HG03095 (cell line): Measurements from ENCODE around the gene ZDHHC11.
"Not testable (repeated sequence)": the region's sequence is repeated elsewhere in the genome, so short reads cannot be mapped to it uniquely, and the experiment has no call there.

Source experiments
- ATAC-seq: cut with Tn5 transposase; IDR thresholded peaks from one replicate; pipeline ENCODE4 v1.9.1; 2021; ENCODE audit warnings: moderate library complexity; ENCODE audit not compliant: unreplicated experiment

Gene ZDHHC11

GRCh38 chr5:880816-881550 lies 30.2 kb upstream of the ZDHHC11 start:
- ATAC-seq = no peak

GRCh38 chr5:878677-879076 lies 27.9 kb upstream of the ZDHHC11 start:
- ATAC-seq = not testable (repeated sequence)

DNA sequence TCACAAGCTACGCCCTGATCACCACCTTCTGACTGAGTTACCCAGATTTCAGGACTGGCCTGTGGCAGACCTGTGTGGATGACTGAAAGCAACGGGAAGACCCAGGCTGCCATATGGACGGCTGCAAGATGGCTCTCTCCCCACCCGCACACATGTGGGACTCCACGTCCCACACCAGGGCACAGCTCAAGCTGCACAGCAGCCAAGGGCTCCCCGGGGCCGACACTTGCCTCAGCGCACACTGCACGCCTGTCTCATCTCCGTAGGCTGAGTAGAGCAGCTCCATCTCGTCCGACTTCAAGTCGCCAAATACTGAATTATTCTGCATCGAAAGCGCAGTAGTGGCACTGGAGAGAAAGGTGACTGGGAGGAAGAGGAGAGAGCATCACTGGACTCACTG lies 27.3 kb upstream of the ZDHHC11 start:
- no peak for ATAC-seq

DNA sequence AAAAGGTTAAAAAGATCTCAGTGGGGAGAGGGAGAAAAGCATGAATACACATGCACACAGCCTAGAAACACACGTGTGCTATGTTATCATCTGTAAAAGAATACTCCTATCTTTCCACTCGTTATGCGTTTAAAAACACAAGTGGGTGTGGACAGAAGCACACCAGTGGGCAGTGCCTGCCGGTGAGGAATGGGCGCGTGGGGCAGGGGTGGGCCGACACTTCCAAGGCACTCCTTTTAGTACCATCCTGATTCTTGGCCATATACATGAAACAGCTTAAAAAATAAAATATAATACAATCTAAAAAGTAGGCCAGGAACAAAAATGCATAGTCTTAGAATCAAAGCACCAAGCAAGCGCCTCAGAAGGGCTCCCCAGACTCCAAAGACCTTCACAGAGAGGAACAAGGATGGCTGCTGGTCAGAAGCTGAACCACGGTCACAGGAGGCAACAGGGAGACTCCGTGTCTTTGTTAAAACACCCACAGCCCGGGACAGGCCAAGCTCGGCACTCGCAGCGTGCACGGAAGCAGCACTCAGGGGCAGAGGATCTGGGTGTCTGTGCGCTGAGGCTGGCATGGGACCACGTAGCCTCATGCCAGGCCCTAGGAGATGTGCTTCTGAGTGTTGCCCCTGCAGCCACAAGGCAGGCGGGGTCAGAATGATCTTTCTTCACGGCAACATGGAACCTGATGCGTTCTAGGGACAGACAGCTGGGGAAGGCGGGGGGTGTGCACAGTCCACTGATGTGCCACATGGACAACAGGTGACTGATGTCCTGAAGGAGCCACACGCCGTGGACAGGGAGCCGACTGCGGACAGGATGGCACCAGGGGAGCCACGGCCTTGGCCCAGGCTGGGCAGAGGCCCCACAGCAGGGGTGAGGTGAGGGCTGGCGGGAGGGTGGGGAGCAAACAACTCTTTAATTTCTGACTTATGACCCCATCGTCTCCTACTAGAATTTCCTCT lies 25.9 kb upstream of the ZDHHC11 start:
- no peak for ATAC-seq

- ATAC-seq = no peak
Observed at GRCh38 chr5:875931-876330, 25.1 kb upstream of the ZDHHC11 start.

DNA sequence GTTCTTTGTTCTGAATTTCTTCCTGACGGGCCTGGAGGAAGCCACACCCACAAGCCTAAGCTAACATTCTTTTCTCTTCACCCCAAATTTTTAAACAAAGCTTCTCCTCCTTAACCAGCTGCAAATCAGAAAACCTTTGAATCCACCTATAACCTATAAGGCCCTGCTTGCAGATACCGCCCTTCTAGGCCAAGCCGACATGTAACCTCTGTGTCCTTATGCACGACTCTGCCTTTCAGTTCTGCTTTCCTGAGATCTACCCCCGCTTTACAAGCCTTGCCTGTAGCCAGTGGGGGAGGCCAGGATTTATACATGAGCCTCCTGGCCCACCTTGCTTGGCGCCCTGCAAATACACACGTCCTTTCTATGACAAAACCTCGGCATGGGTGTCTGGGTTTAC lies 22.5 kb upstream of the ZDHHC11 start:
- ATAC-seq = no peak

GRCh38 chr5:872301-872700 lies 21.5 kb upstream of the ZDHHC11 start:
- ATAC-seq = no peak

GRCh38 chr5:871596-872298 lies 21.0 kb upstream of the ZDHHC11 start:
- ATAC-seq = no peak

- ATAC-seq = no peak
Observed at GRCh38 chr5:870956-871355, 20.2 kb upstream of the ZDHHC11 start.

DNA sequence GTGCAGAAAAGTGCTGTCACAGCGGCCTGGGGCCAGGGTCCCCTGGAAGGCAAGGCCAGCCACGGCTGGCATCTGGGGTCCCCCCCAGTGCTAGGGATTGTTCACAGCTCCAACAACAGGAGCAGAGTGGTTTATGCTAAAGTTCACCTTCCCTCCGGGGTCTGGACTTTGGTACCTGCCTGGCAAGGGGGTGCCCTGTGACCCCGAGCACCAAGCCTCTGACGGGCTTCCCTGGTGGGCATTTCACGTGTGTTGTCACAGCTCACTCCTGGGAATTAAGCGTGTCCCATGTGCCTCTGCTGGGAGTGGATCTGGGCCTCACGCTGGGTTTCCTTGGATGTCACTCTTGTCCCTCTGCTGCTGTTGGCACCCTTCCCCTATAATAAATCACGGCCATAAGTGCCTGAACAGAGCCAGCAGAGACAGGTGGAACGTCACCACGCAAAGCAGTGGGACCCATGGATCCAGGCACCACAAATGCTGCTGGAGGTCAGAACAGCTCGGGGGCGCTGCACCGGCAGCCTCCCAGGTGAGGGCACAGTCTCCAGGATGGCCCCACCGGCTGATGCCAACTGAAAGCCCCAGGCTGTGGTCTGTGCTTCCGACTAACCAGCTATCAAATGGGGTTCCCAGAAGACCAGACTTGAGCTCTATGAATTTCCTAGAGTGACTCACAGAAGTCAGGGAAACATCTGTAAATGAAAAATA lies 17.8 kb upstream of the ZDHHC11 start:
- no peak for ATAC-seq

- no peak for ATAC-seq
Observed at GRCh38 chr5:867300-867870, 16.6 kb upstream of the ZDHHC11 start.

- ATAC-seq = no peak
Observed at GRCh38 chr5:865771-866170, 15.0 kb upstream of the ZDHHC11 start.

GRCh38 chr5:865168-865521 lies 14.4 kb upstream of the ZDHHC11 start:
- no peak for ATAC-seq

- ATAC-seq = no peak
Observed at GRCh38 chr5:864492-865167, 13.8 kb upstream of the ZDHHC11 start.

- no peak for ATAC-seq
Observed at GRCh38 chr5:863244-863805, 12.5 kb upstream of the ZDHHC11 start.

GRCh38 chr5:862367-863243 lies 11.8 kb upstream of the ZDHHC11 start:
- ATAC-seq = no peak

GRCh38 chr5:861442-862366 lies 10.9 kb upstream of the ZDHHC11 start:
- no peak for ATAC-seq
